Aorta (tissue), 5 donors: Measurements from ENCODE around the gene PHLDB1. TPM values are rescaled to one million over a fixed set of nuclear protein-coding genes. Genes with fewer than 3 reads are reported as not detected.

ENCODE experiments used
- ATAC-seq: fragments of 200-7000 bp; cut with Tn5 transposase; one replicate; pipeline ENCODE4 v1.9.1; 2022; ENCODE audit warnings: moderate library complexity; ENCODE audit not compliant: low FRiP score
- DNase-seq, 2 donors: peaks; one replicate each; pipeline ENCODE4 v3.0.0-alpha.2; 2020
- H3K27ac ChIP-seq, 2 donors: one replicate each; pipeline ENCODE4 v1.5.1; 2013; ENCODE audit warnings: low read length in 2 of 2, mild to moderate bottlenecking in 2 of 2, moderate library complexity in 2 of 2, control low read depth in 1 of 2, inconsistent platforms in 1 of 2, low read depth in 1 of 2
- H3K27me3 ChIP-seq, 2 donors: one replicate each; pipeline ENCODE4 v1.6.1; 2013; ENCODE audit warnings: control low read depth in 1 of 2, low read length in 1 of 2, mild to moderate bottlenecking in 1 of 2, moderate library complexity in 1 of 2; ENCODE audit not compliant: insufficient read depth in 2 of 2, control insufficient read depth in 1 of 2
- H3K36me3 ChIP-seq, 2 donors: one replicate each; pipeline ENCODE4 v1.6.1; 2013; ENCODE audit warnings: control low read depth in 1 of 2, low read length in 1 of 2, mild to moderate bottlenecking in 1 of 2; ENCODE audit not compliant: insufficient read depth in 2 of 2, control insufficient read depth in 1 of 2
- H3K4me1 ChIP-seq, 2 donors: one replicate each; pipeline ENCODE4 v1.6.1; 2013; ENCODE audit warnings: low read length in 2 of 2, control low read depth in 1 of 2, mild to moderate bottlenecking in 1 of 2, moderate library complexity in 1 of 2; ENCODE audit not compliant: insufficient read depth in 2 of 2, control insufficient read depth in 1 of 2
- H3K4me3 ChIP-seq, 2 donors: one replicate each; pipeline ENCODE4 v1.5.1; 2013; ENCODE audit warnings: low read length in 2 of 2, control low read depth in 1 of 2, mild to moderate bottlenecking in 1 of 2
- H3K9me3 ChIP-seq: one replicate; pipeline ENCODE4 v1.6.1; 2013; ENCODE audit warnings: mild to moderate bottlenecking, low read length; ENCODE audit not compliant: control insufficient read depth
- WGBS, 2 donors: extraction: QIAGEN DNeasy Blood & Tissue Kit; methylation state at CpG; one replicate each; pipeline ENCODE4 v1.1.7; 2013; 5-methylcytosine and 5-hydroxymethylcytosine counted together
- intact Hi-C, 2 donors: fragments of 100-400 bp; cut with DNase I; formaldehyde crosslinking; loops; one replicate each; pipeline versions ENCODE4 v1.14.2 to v1.15.0; 2022
- polyA plus RNA-seq, 2 donors: library from polyadenylated mRNA; stranded (reverse); fragments of 200-250 nt; gene quantifications; one replicate each; pipeline ENCODE4 v1.2.3, GENCODE V29; 2013
- total RNA-seq, 2 donors: library from RNA; stranded (reverse); fragmentation: NEBNext Ultra II Directional; extraction: Animal tissue kit (Norgen Biotek cat#: 25700); gene quantifications; one replicate each; pipeline ENCODE4 v1.2.1, GENCODE V29; 2021
- donor health status: healthy with polysubstance abuse.
- donor health status: Bipolar disorder and iron deficiency.
- donor health status: DM: no; HTN: no; CAD: no.
- donor health status: DM: no; HTN: no; CAD: no.
- donor health status: DM: yes; HTN: yes; CAD: no.

The PHLDB1 gene
- total and polyA plus RNA-seq, 4 donors, result 38.3 to 290 (median 267) TPM

DNA sequence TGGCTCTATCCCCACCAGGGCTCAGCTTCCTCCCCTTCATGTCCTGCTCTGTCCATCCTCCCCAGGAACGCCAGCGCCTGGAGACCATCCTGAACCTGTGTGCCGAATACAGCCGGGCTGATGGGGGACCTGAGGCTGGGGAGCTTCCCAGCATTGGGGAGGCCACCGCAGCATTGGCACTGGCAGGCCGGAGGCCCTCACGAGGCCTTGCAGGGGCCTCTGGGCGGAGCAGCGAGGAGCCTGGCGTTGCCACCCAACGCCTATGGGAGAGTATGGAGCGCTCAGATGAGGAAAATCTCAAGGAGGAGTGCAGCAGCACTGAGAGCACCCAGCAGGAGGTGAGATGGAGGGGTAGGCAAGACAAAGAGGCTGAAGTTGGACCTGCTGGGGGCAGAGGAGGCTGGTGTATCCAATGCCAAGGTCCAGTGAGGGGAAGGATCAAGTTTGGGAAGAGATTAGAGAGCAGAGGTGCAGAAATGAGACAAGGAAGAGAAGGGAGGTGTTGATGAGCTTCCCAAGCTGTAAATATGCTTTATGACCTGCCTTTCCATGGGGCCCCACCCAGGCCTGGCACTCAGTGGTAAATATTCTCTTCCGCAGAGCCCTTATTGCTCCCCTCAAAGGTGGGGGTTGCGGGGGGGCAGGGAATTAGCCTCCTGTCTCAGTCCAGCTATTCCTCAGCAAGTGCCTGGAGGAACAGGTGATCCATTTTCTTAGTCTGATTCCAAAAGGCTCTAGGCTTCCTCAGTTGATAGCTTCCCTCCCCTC, 23.9 kb downstream of the PHLDB1 start:
- DNase-seq (no peak), ATAC-seq (no peak)
- H3K27ac ChIP-seq, result no peak overlapping the region
- H3K4me3 ChIP-seq, result no peak overlapping the region
- H3K27me3 ChIP-seq, result no peaks in the 10 kb centered on the region
- WGBS, 2 donors, result 90 to 91% methylated on average over 14 of the region's 14 CpGs
- no peaks in the 10 kb centered on the region for H3K9me3 ChIP-seq
- H3K4me1 ChIP-seq, result no peaks in the 10 kb centered on the region
- intact Hi-C loops, result no loop called here
- H3K36me3 ChIP-seq, result peaks cover 2 to 3% of the 10 kb centered on the region in 2 donors

DNA sequence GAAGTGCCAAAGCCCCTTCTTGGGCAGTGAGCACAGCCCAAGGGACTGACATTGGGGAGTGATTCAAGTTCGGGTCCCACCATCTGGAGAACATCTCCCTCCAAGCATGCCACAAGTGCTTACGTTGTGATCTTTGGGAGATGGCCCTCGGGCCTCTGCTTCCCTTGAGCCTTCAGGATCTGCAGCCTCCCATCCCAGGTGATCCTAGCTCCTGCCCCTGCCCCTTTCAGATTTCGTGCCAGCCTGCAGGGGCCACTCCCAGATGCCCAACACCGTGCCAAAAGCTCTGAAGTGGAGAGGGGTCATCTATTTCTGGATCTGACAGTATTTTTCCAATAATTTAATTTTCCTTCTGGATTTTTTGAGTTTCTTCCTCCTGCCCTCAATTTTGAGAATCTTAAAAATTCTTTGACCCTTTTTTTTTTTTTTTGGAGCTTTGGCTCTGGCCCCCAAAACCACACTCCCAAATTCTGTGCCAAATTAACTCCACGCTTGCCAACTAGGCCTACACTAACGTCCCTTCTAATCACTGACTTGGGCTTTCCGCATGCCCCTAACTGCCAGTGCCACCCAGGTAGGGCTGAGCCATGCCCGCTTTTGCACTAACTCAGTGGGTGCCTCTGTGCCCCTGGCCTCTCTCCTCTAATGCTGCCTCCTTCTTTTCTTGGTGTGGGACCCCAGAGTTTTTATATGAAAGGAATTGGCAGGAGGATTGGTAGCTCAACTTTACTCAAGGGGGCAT, 25.3 kb downstream of the PHLDB1 start:
- Histone ChIP-seq H3K27me3 (no peaks in the 10 kb centered on the region), H3K27ac (no peak overlapping the region), H3K9me3 (no peaks in the 10 kb centered on the region), H3K4me1 (no peaks in the 10 kb centered on the region), H3K4me3 (no peak overlapping the region), H3K36me3 (peaks cover 2 to 3% of the 10 kb centered on the region in 2 donors)
- ATAC-seq (no peak), DNase-seq (no peak)
- WGBS, 2 donors, result 61 to 66% methylated on average over 9 of the region's 9 CpGs
- intact Hi-C loops, result no loop called here

DNA sequence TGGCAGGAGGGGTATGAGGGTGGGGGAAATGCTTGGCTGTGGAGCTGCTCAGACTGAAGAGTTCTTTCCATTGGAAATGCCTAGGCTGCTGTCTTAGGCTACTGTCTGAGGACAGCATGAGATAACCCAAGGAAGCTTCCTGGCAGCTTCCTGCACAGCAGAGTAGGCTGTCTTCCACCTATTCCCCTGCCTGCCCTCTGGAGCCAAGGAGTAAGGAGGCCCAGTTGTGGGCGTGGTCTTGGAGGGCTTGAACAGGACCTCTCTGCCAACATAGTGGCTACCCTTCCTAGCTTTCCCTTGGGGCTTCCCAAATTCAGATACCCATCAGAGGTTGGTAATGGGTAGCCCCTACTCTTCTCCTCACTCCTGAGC, 25.9 kb downstream of the PHLDB1 start:
- Histone ChIP-seq H3K36me3 (peaks cover 2 to 3% of the 10 kb centered on the region in 2 donors), H3K9me3 (no peaks in the 10 kb centered on the region), H3K27ac (peak overlapping the region in 1 of 2 donors; percentile 11), H3K4me1 (no peaks in the 10 kb centered on the region), H3K27me3 (no peaks in the 10 kb centered on the region), H3K4me3 (no peak overlapping the region)
- 60 to 91% methylated on average over 1 of the region's 1 CpG for WGBS, 2 donors
- DNase-seq, result no peak
- intact Hi-C loops, result no loop called here
- ATAC-seq, result no peak

DNA sequence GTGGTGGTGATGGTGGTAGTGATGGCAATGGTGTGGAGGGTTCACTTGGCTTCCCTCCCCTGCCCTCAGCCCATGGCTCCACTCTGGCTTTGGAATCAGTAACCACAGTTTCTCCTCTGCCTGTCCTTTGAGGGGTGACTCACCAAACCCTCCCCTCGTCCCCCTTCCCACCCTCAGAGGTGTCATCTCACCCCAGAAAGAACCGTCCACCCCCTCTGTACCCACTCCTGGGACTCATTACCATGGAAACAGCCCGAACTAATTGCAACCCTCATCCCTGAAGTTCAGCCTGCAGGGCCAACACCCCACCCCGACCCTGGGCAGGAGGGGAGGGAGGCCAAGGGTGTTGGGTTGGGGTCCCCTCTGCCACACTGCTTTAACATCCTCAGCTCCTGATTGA, 26.6 kb downstream of the PHLDB1 start:
- Histone ChIP-seq H3K4me1 (no peaks in the 10 kb centered on the region), H3K27ac (peak overlapping the region in 1 of 2 donors; percentile 22), H3K9me3 (no peaks in the 10 kb centered on the region), H3K27me3 (no peaks in the 10 kb centered on the region), H3K36me3 (peaks cover 2 to 3% of the 10 kb centered on the region in 2 donors), H3K4me3 (no peak overlapping the region)
- peak; percentile 31 for ATAC-seq
- intact Hi-C loops, result no loop called here
- 13 to 25% methylated on average over 4 of the region's 4 CpGs for WGBS, 2 donors
- no peak for DNase-seq

DNA sequence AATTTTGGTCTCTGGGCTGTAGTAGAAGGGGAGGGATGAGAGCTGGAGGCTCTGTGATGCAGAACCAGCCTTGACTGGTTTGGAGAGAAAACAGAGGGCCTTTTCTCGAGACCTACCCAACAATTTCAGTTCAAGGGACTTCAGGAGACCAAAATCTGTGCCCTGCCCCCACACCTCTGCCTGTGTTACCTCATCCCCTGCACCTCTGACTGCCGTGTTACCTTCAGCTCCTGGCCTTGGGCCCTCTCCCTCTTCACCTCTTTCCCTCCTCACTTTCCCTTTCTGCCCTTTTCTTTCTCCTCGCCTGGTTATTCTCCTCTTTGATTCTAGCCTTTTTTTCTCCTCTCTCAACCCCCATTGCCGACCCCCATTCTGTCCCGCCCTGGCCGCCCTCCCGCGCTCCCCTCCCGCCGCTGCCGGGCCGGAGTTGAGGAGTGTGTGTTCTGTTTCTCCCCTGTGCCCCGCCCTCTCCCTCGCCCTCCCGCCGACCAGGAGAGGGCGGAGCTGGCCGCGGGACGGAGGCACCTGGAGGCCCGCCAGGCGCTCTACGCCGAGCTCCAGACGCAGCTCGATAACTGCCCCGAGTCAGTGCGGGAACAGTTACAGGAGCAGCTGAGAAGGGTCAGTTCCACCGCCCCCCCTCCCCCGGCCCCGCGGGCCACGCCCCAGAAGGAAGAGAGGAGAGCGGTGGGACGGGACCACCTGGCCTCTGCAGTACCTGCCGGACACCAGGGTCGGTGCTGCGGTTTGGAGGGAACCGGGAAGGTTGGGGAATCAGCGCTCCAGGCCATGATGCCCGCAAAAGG, 27.2 kb downstream of the PHLDB1 start:
- Histone ChIP-seq H3K27me3 (no peaks in the 10 kb centered on the region), H3K4me3 (no peak overlapping the region), H3K4me1 (no peaks in the 10 kb centered on the region), H3K27ac (peak overlapping the region; percentile 16 to 55), H3K36me3 (peaks cover 2 to 3% of the 10 kb centered on the region in 2 donors), H3K9me3 (no peaks in the 10 kb centered on the region)
- intact Hi-C loops, result no loop called here
- DNase-seq (peak; percentile 84 to 93), ATAC-seq (peak; percentile 89)
- WGBS, 2 donors, result 7 to 11% methylated on average over 41 of the region's 41 CpGs

DNA sequence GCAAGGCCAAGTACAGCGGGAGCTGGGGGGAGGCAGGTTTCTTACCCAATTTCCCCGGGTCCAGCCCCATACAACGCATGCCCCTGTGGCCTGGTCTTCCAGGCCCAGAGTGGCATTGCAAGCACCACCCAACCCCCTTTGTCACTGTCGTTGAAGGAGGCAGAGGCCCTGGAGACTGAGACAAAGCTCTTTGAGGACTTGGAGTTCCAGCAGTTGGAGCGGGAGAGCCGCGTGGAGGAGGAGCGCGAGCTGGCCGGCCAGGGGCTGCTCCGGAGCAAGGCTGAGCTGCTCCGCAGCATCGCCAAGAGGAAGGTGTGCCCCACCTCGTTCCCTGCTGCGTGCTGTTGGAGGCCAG, 27.8 kb downstream of the PHLDB1 start:
- Histone ChIP-seq H3K4me3 (no peak overlapping the region), H3K9me3 (no peaks in the 10 kb centered on the region), H3K36me3 (peaks cover 1 to 3% of the 10 kb centered on the region in 2 donors), H3K27ac (peak overlapping the region in 1 of 2 donors; percentile 55), H3K4me1 (no peaks in the 10 kb centered on the region), H3K27me3 (no peaks in the 10 kb centered on the region)
- intact Hi-C loops, result no loop called here
- DNase-seq (no peak), ATAC-seq (peak; percentile 4)
- WGBS, 2 donors, result 29 to 32% methylated on average over 15 of the region's 15 CpGs

DNA sequence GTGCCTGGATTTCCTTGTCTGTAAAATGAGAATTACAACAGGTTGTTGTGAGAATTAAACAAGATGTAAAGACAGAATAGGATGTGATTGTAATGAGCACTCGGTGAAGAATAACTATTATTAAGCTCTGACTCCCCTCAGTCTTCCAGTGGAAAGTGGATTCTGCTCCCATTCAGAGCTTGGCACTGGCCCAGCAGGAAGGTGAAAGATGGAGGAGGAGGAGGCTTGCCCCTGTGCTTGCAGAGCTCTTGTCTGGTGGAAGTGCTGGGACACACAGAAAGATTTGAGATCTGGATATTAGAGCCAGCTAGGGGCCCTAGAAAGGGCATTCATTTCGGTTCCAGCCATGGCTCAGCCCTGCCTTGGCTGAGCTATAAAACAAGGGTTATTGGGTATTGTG, 28.2 kb downstream of the PHLDB1 start:
- Histone ChIP-seq H3K9me3 (no peaks in the 10 kb centered on the region), H3K4me3 (no peak overlapping the region), H3K36me3 (peaks cover 0 to 3% of the 10 kb centered on the region in 2 donors), H3K27me3 (no peaks in the 10 kb centered on the region), H3K27ac (peak overlapping the region in 1 of 2 donors; percentile 55), H3K4me1 (no peaks in the 10 kb centered on the region)
- 53 to 69% methylated on average over 2 of the region's 2 CpGs for WGBS, 2 donors
- intact Hi-C loops, result no loop called here
- ATAC-seq (no peak), DNase-seq (no peak)

DNA sequence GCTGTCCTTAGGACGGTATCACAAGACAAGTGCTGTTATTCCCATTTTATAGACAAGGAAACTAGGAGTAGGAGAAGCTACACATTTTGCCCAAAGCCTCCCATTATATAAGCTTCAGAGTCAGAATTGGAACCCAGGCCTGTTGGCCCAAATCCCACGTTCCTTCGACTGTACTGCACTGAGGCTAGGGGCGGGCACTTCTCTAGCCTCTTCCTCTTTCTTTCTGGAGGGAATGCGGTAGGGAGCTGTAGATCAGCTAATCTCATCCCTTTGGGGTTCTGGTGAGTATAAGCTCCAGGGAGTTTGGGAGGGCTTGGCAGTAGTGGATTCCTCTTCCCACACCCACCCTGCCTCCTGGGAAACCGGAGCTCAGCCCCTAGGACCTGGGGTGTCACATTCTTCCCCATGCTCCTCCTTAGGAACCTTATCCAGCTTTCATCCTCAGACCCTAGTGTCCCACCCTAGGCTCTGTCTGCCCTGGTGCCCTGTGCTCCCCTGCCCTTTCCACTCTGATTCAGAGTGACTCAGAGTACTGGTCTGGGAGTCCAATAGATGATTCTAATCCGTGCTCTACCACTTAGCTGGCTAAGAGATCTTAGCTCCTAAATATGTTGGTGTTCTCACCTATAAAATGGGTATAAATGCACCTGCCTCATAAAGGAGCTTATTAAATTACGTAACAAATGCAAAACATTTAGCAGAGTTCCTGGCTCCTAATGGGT, 29.3 kb downstream of the PHLDB1 start:
- no peaks in the 10 kb centered on the region for H3K36me3 ChIP-seq
- ATAC-seq, result no peak
- intact Hi-C loops, result no loop called here

More for the DNA sequence above, 29.3 kb downstream of the PHLDB1 start:
- no peak overlapping the region for H3K4me3 ChIP-seq
- 64 to 68% methylated on average over 8 of the region's 8 CpGs for WGBS, 2 donors
- no peaks in the 10 kb centered on the region for H3K9me3 ChIP-seq
- H3K27me3 ChIP-seq, result no peaks in the 10 kb centered on the region
- H3K4me1 ChIP-seq, result no peaks in the 10 kb centered on the region
- no peak overlapping the region for H3K27ac ChIP-seq
- DNase-seq, result no peak
